SJCRH30 (cell line): Measurements from ENCODE around the gene PTPRZ1. TPM values are rescaled to one million over a fixed set of nuclear protein-coding genes. Genes with fewer than 3 reads are reported as not detected.
A peak's percentile ranks its signal among the peaks of the same experiment; 100 is the strongest.

Experiments
- DNase-seq, 2 experiments: peaks; one replicate each; pipeline ENCODE4 v3.0.0-alpha.2; 2015 to 2020
- H3K27ac ChIP-seq: fragments of 250-450 bp; sonication (Bioruptor Pico); 2 replicates; pipeline ENCODE4 v1.5.1; 2020; ENCODE audit warnings: mild to moderate bottlenecking, moderate library complexity
- H3K27me3 ChIP-seq: fragments of 250-450 bp; sonication (Bioruptor Pico); 2 replicates; pipeline ENCODE4 v1.5.1; 2020; ENCODE audit warnings: mild to moderate bottlenecking, moderate library complexity
- H3K36me3 ChIP-seq: fragments of 250-450 bp; sonication (Bioruptor Pico); 2 replicates; pipeline ENCODE4 v1.5.1; 2020; ENCODE audit warnings: mild to moderate bottlenecking, moderate library complexity
- H3K4me1 ChIP-seq: fragments of 250-450 bp; sonication (Bioruptor Pico); 2 replicates; pipeline ENCODE4 v1.5.1; 2020; ENCODE audit warnings: mild to moderate bottlenecking, moderate library complexity
- H3K4me3 ChIP-seq: fragments of 250-450 bp; sonication (Bioruptor Pico); 2 replicates; pipeline ENCODE4 v1.5.1; 2020; ENCODE audit warnings: mild to moderate bottlenecking, moderate library complexity
- H3K9me3 ChIP-seq: fragments of 250-450 bp; sonication (Bioruptor Pico); replicated peaks from 2 replicates; pipeline ENCODE4 v1.5.1; 2020; ENCODE audit warnings: mild to moderate bottlenecking, moderate library complexity
- total RNA-seq: library from RNA; depleted of rRNA; stranded (reverse); fragments of >200 nt; shearing (Covaris generic); gene quantifications from 2 replicates; pipeline ENCODE4 v1.2.3, GENCODE V29; 2014; rRNA removed

PTPRZ1 gene
- under 0.01 TPM in 1 of 2 replicates, not detected in the other for total RNA-seq

GRCh38 chr7:121872831-121873288 is at the start of gene PTPRZ1:
Gene PTPRZ1 (plus strand): TSS chr7:121873161. CDS start chr7:121873500, 339 bp downstream.
- peak; percentile 17 to 30 for DNase-seq
- Histone ChIP-seq H3K27me3 (peaks cover 14% of the 10 kb centered on the region), H3K27ac (no peak within 1 kb of the TSS), H3K9me3 (no peaks in the 10 kb centered on the region), H3K36me3 (no peaks in the 10 kb centered on the region), H3K4me1 (no peaks in the 10 kb centered on the region), H3K4me3 (peak within 1 kb of the TSS; percentile 50)

DNA sequence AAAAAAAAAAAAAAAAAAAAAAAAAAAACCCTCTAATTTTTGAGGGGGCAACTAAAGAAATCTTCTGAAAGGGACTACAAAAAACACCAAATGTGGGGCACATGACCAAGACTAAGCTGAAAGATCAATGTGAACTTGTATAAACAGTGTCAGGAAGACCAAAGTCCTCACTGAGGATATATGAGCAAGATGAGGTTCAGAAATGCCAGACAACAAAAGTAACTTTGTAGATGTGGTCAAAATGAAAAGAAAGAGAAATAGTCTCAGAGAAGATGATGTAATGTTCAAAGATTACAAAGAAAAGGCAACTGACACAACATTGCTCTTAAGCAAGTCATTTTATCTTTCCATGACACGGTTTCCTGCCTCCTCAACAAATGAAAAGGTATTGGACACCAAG is 48.7 kb upstream of the PTPRZ1 start:
- H3K4me1 ChIP-seq, result no peaks in the 10 kb centered on the region
- no peak for DNase-seq
- H3K4me3 ChIP-seq, result no peak overlapping the region
- no peaks in the 10 kb centered on the region for H3K36me3 ChIP-seq
- no peak overlapping the region for H3K27ac ChIP-seq
- no peaks in the 10 kb centered on the region for H3K9me3 ChIP-seq
- H3K27me3 ChIP-seq, result no peaks in the 10 kb centered on the region

- Histone ChIP-seq H3K36me3 (no peaks in the 10 kb centered on the region), H3K27ac (no peak overlapping the region), H3K9me3 (no peaks in the 10 kb centered on the region), H3K27me3 (no peaks in the 10 kb centered on the region), H3K4me1 (no peaks in the 10 kb centered on the region), H3K4me3 (no peak overlapping the region)
- peak in 1 of 2 experiments; percentile 17 for DNase-seq
These were observed 41.6 kb upstream of the PTPRZ1 start for GRCh38 chr7:121831351-121831750.

DNA sequence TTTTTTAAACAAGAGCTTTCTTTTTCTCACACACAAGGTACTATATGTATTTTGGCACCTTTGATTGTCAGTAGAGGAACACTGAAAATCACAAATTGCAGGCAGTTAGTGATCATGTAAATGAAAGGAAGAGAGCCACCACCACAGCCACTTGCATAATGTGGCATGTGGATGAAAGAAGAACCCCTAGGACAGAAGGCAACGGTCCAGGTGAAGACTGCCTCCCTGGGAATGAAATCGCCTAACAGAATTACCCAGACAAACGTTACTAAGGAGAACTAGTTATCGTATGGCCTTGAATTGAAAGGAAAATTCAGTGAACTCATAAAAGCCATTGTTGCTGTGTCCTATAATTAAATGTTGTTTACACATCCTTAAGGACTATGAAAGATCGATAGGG is 41.2 kb upstream of the PTPRZ1 start:
- H3K4me3 ChIP-seq, result no peak overlapping the region
- no peaks in the 10 kb centered on the region for H3K4me1 ChIP-seq
- no peaks in the 10 kb centered on the region for H3K27me3 ChIP-seq

GRCh38 chr7:121832347-121832746 is 40.6 kb upstream of the PTPRZ1 start:
- no peak overlapping the region for H3K4me3 ChIP-seq
- no peak overlapping the region for H3K27ac ChIP-seq
- DNase-seq, result no peak
- no peaks in the 10 kb centered on the region for H3K27me3 ChIP-seq
- no peaks in the 10 kb centered on the region for H3K4me1 ChIP-seq
- no peaks in the 10 kb centered on the region for H3K9me3 ChIP-seq
- no peaks in the 10 kb centered on the region for H3K36me3 ChIP-seq

More for the DNA sequence above, 41.2 kb upstream of the PTPRZ1 start:
- H3K36me3 ChIP-seq, result no peaks in the 10 kb centered on the region
- no peak for DNase-seq
- no peak overlapping the region for H3K27ac ChIP-seq
- no peaks in the 10 kb centered on the region for H3K9me3 ChIP-seq

GRCh38 chr7:121833991-121834390 is 39.0 kb upstream of the PTPRZ1 start:
- Histone ChIP-seq H3K4me1 (no peaks in the 10 kb centered on the region), H3K9me3 (no peaks in the 10 kb centered on the region), H3K27me3 (no peaks in the 10 kb centered on the region), H3K27ac (no peak overlapping the region), H3K4me3 (no peak overlapping the region), H3K36me3 (no peaks in the 10 kb centered on the region)
- DNase-seq, result no peak

GRCh38 chr7:121837462-121837861 is 35.5 kb upstream of the PTPRZ1 start:
- H3K27ac ChIP-seq, result no peak overlapping the region
- DNase-seq, result no peak
- H3K27me3 ChIP-seq, result no peaks in the 10 kb centered on the region; the same call in 1 of the 2 replicates
- H3K9me3 ChIP-seq, result no peaks in the 10 kb centered on the region
- no peak overlapping the region for H3K4me3 ChIP-seq
- H3K36me3 ChIP-seq, result no peaks in the 10 kb centered on the region
- H3K4me1 ChIP-seq, result no peaks in the 10 kb centered on the region

DNA sequence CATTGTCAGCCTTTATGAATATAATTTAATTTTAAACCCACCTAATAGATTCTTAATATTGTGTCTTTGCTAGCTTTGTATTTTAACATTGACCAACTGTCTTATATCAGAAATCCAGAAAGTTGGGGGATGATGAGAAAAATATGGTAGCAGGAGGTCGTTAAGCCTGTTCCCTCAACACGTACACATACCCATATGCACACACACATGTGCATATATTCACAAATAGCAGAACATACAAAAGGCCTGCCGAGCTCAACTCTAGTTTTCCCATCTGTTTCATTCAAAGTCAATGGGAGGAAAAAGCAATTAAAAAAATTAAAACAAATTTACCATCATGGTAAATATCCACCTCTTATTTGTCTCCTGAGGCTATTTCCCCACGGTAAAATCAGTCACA is 25.9 kb upstream of the PTPRZ1 start:
- Histone ChIP-seq H3K36me3 (no peaks in the 10 kb centered on the region), H3K4me1 (no peaks in the 10 kb centered on the region), H3K9me3 (no peaks in the 10 kb centered on the region), H3K27ac (no peak overlapping the region), H3K27me3 (no peaks in the 10 kb centered on the region; the same call in 1 of the 2 replicates), H3K4me3 (no peak overlapping the region)
- no peak for DNase-seq

GRCh38 chr7:121853307-121853706 is 19.7 kb upstream of the PTPRZ1 start:
- no peak for DNase-seq
- no peak overlapping the region for H3K4me3 ChIP-seq
- H3K9me3 ChIP-seq, result no peaks in the 10 kb centered on the region
- H3K4me1 ChIP-seq, result no peaks in the 10 kb centered on the region
- no peaks in the 10 kb centered on the region for H3K27me3 ChIP-seq
- H3K27ac ChIP-seq, result no peak overlapping the region
- no peaks in the 10 kb centered on the region for H3K36me3 ChIP-seq

DNA sequence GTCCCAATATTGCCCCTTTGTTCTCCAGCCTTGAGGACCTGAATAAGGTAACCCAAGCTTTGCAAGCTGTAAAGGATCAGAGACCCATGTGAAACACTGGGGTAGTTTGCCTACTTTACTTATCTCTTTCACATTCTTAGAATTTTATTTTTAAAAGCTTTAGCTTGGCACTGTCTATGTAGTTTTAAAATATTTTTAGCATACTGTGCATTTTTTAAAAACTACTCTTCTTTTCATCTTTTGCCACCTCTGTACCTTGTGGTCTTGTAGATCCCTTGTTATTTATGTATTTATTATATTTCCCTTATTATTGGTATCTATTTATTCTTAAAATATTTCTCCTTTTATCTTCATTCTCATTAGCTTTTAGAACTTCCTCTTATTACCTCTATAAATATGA is 12.0 kb upstream of the PTPRZ1 start:
- H3K4me1 ChIP-seq, result no peaks in the 10 kb centered on the region
- no peak for DNase-seq
- H3K27ac ChIP-seq, result no peak overlapping the region
- no peak overlapping the region for H3K4me3 ChIP-seq
- H3K36me3 ChIP-seq, result no peaks in the 10 kb centered on the region
- 0 out of 2 replicates have a peak, but pooled peaks cover 2% of the 10 kb centered on the region for H3K27me3 ChIP-seq
- H3K9me3 ChIP-seq, result no peaks in the 10 kb centered on the region

- H3K27me3 ChIP-seq, result 0 out of 2 replicates have a peak, but pooled peaks cover 5% of the 10 kb centered on the region
- H3K4me1 ChIP-seq, result no peaks in the 10 kb centered on the region
- no peak overlapping the region for H3K4me3 ChIP-seq
- DNase-seq, result no peak
- no peaks in the 10 kb centered on the region for H3K9me3 ChIP-seq
- no peaks in the 10 kb centered on the region for H3K36me3 ChIP-seq
- H3K27ac ChIP-seq, result no peak overlapping the region
These were observed 10.4 kb upstream of the PTPRZ1 start for GRCh38 chr7:121862591-121862990.

GRCh38 chr7:121871188-121871587 is 1.8 kb upstream of the PTPRZ1 start:
- Histone ChIP-seq H3K4me1 (no peaks in the 10 kb centered on the region), H3K9me3 (no peaks in the 10 kb centered on the region), H3K27me3 (peaks cover 8% of the 10 kb centered on the region), H3K27ac (no peak overlapping the region), H3K4me3 (no peak overlapping the region), H3K36me3 (no peaks in the 10 kb centered on the region)
- DNase-seq, result no peak

GRCh38 chr7:121873289-121874194 is 581 bp downstream of the PTPRZ1 start:
- no peaks in the 10 kb centered on the region for H3K4me1 ChIP-seq
- peaks cover 14% of the 10 kb centered on the region for H3K27me3 ChIP-seq
- no peaks in the 10 kb centered on the region for H3K9me3 ChIP-seq
- H3K36me3 ChIP-seq, result no peaks in the 10 kb centered on the region
- H3K4me3 ChIP-seq, result peak overlapping the region; percentile 50
- DNase-seq, result peak; percentile 21 to 40
- H3K27ac ChIP-seq, result no peak overlapping the region

DNA sequence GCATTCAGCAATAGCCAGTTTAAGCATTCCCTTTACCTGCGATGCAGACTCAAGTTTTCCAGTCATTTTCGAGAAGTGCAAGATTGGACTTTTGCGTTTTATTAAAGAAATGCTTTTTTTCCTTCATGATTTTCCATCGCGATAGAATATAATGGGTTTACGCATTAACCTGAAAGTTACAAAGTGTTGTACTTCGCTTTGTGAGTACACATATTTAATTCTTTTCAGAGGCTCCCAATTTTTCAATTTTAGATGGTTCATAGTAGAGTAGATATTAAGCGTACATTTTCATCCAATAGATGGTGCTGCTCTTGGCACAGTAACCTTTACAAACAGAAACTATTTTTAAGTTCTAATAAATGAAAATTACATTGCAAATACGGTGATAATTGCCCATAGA is 1.3 kb downstream of the PTPRZ1 start:
- Histone ChIP-seq H3K27me3 (peaks cover 14% of the 10 kb centered on the region), H3K27ac (no peak overlapping the region), H3K4me3 (no peak overlapping the region), H3K4me1 (no peaks in the 10 kb centered on the region), H3K9me3 (no peaks in the 10 kb centered on the region), H3K36me3 (no peaks in the 10 kb centered on the region)
- no peak for DNase-seq

- no peak for DNase-seq
- Histone ChIP-seq H3K9me3 (no peaks in the 10 kb centered on the region), H3K4me1 (no peaks in the 10 kb centered on the region), H3K27ac (no peak overlapping the region), H3K4me3 (no peak overlapping the region), H3K27me3 (peaks cover 14% of the 10 kb centered on the region), H3K36me3 (no peaks in the 10 kb centered on the region)
These were observed 2.2 kb downstream of the PTPRZ1 start for GRCh38 chr7:121875203-121875602.
